ENCODE measurements around the gene DIS3L2. TPM values are rescaled to one million over a fixed set of nuclear protein-coding genes. Genes with fewer than 3 reads are reported as not detected.

Gene DIS3L2
- total and polyA plus RNA-seq, 2 experiments from 2014 or later, result 15.2 to 25.3 TPM

GRCh38 chr2:232382331-232383225, 421.1 kb downstream of the DIS3L2 start:
- ATAC-seq, result no peak
- Histone ChIP-seq H3K4me2 (no peak overlapping the region), H3K27ac (ENCODE audit: low read depth) (no peak overlapping the region), H4K20me1 (replicated peaks; ENCODE audit: insufficient read depth) (no peaks in the 10 kb centered on the region), H3K4me1 (ENCODE audit: insufficient read depth) (peaks cover 9% of the 10 kb centered on the region), H3K36me3 (ENCODE audit: insufficient read depth) (no peaks in the 10 kb centered on the region), H3K9me2 (ENCODE audit: insufficient read depth) (no peaks in the 10 kb centered on the region), H3K79me2 (replicated peaks; ENCODE audit: insufficient read depth) (no peaks in the 10 kb centered on the region), H3F3A (replicated peaks; ENCODE audit: low read depth) (no peaks in the 10 kb centered on the region), H2AFZ (no peak overlapping the region), H3K27me3 (ENCODE audit: insufficient read depth) (peaks cover 59% of the 10 kb centered on the region), H3K4me3 (no peak overlapping the region)
- no peaks in the 10 kb centered on the region; the same call in 2 of the 3 replicates for H3K36me3 Mint-ChIP-seq (ENCODE audit: low read depth)
- peaks cover 9% of the 10 kb centered on the region; the same call in 2 of the 3 replicates for H3K4me1 Mint-ChIP-seq
- H3K4me3 Mint-ChIP-seq, result no peak overlapping the region
- DNase-seq (ENCODE audit: low spot score), result no peak
- no peak overlapping the region for H3K27ac Mint-ChIP-seq
- TF ChIP-seq ZNF331 (CRISPR knock-in tag; IDR thresholded peaks at IDR 0.05; ENCODE audit: low read depth) (no peak), REST (IDR thresholded peaks at IDR 0.05; ENCODE audit: unreplicated experiment) (no peak), ETS1 (IDR thresholded peaks at IDR 0.05) (no peak), ZNF114 (CRISPR knock-in tag; IDR thresholded peaks at IDR 0.05) (no peak), EZH2phosphoT487 (IDR thresholded peaks at IDR 0.05; ENCODE audit: unreplicated experiment) (no peak), STAT1 (IDR thresholded peaks at IDR 0.05; ENCODE audit: unreplicated experiment) (no peak), CTCF (conservative IDR thresholded peaks at IDR 0.05; ENCODE audit: low read depth in 2 of 2) (no peak), JUNB (IDR thresholded peaks at IDR 0.05; ENCODE audit: unreplicated experiment) (no peak), NANOG (IDR thresholded peaks at IDR 0.05; ENCODE audit: borderline replicate concordance) (no peak)
- no peaks in the 10 kb centered on the region for H3K9me3 Mint-ChIP-seq
- H3K27me3 Mint-ChIP-seq (ENCODE audit: insufficient read depth, low read depth, poor library complexity), result peaks cover 47% of the 10 kb centered on the region
